ENCODE measurements around the gene ACSS1.

The ACSS1 gene

GRCh38 chr20:25077610-25078169 lies 19.8 kb upstream of the ACSS1 start:
- no peak for DNase-seq

GRCh38 chr20:25076731-25077609 lies 19.0 kb upstream of the ACSS1 start:
- DNase-seq: peak; percentile 97

GRCh38 chr20:25076201-25076600 lies 18.3 kb upstream of the ACSS1 start:
- DNase-seq: no peak

- no peak for DNase-seq
Measured at GRCh38 chr20:25073544-25073943, 15.6 kb upstream of the ACSS1 start.

- DNase-seq: no peak
Measured at GRCh38 chr20:25072226-25072811, 14.4 kb upstream of the ACSS1 start.

- DNase-seq: peak; percentile 36
Measured at GRCh38 chr20:25071734-25072133, 13.8 kb upstream of the ACSS1 start.

GRCh38 chr20:25070821-25071473 lies 13.0 kb upstream of the ACSS1 start:
- DNase-seq: no peak

- no peak for DNase-seq
Measured at GRCh38 chr20:25067102-25067987, 9.4 kb upstream of the ACSS1 start.

GRCh38 chr20:25066386-25066785 lies 8.4 kb upstream of the ACSS1 start:
- DNase-seq: no peak

GRCh38 chr20:25065625-25066338 lies 7.8 kb upstream of the ACSS1 start:
- DNase-seq: peak; percentile 68

- no peak for DNase-seq
Measured at GRCh38 chr20:25065072-25065624, 7.2 kb upstream of the ACSS1 start.

- no peak for DNase-seq
Measured at GRCh38 chr20:25064561-25065071, 6.7 kb upstream of the ACSS1 start.

GRCh38 chr20:25063981-25064380 lies 6.0 kb upstream of the ACSS1 start:
- no peak for DNase-seq

- no peak for DNase-seq
Measured at GRCh38 chr20:25063546-25063945, 5.6 kb upstream of the ACSS1 start.

- DNase-seq: no peak
Measured at GRCh38 chr20:25062841-25063240, 4.9 kb upstream of the ACSS1 start.

- no peak for DNase-seq
Measured at GRCh38 chr20:25061821-25062530, 4.0 kb upstream of the ACSS1 start.

GRCh38 chr20:25061103-25061799 lies 3.3 kb upstream of the ACSS1 start:
- no peak for DNase-seq

- no peak for DNase-seq
Measured at GRCh38 chr20:25059866-25060465, 2.0 kb upstream of the ACSS1 start.

All from NCI-H2171 treated with DMSO at 0.1 percent for 48 hours (cell line).